NT2/D1 (cell line): ENCODE data around the gene SPOCK2.

Experiments used
- SUZ12 ChIP-seq: IDR thresholded peaks from 2 replicates; pipeline ENCODE4 v1.6.1; 2011; ENCODE audit not compliant: insufficient read length, insufficient read depth; ENCODE audit errors: extremely low read depth
- ZNF274 ChIP-seq: IDR thresholded peaks from 2 replicates; pipeline ENCODE4 v1.6.1; 2011; ENCODE audit warnings: mild to moderate bottlenecking, low read depth, low read length

DNA sequence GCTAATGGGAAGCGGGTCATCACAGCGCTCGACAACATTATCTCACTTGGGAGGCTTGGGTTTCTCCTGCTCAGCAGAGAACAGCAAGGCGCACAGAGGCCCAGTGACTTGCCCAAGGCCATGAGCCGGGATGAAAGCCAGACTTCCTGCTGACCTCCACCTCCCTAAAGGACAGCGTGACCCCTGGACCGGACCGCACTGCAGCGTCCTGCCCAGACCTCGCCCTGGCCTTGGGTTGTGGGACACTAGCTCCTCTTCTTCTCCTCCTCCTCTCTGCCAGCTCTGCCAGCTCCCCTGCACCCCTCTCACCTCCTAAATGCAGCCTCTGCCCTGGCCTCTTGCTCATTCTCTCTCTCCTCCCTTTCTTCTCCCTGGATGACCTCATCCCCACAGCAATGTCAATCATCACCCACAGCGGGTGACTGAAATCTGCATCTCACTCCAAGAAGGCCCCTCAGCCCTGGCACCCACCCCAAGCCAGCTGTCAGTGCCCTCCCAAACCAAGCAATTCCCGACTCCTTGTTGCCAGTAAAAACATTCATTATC, 19.4 kb downstream of the SPOCK2 start:
- TF ChIP-seq SUZ12, result no peak
- TF ChIP-seq ZNF274, result no peak
